GF-D8 (cell line): ENCODE results near the gene SIX4.
"Not testable (repeated sequence)": the region's sequence is repeated elsewhere in the genome, so short reads cannot be mapped to it uniquely, and the experiment has no call there.

Experiments
- DNase-seq: peaks from one replicate; lab custom pipeline; 2025; lab: John Stamatoyannopoulos, UW

The SIX4 gene

GRCh38 chr14:60723907-60724618 is at the start of gene SIX4:
SIX4 (minus strand) TSS chr14:60724351; CDS start chr14:60724074, 277 bp downstream.
- peak; percentile 46 for DNase-seq

GRCh38 chr14:60773558-60773957 is 49.4 kb upstream of the SIX4 start:
- DNase-seq: no peak

- DNase-seq: no peak
Observed at GRCh38 chr14:60771117-60771516, 47.0 kb upstream of the SIX4 start.

- no peak for DNase-seq
Observed at GRCh38 chr14:60768602-60769001, 44.5 kb upstream of the SIX4 start.

- DNase-seq: no peak
Observed at GRCh38 chr14:60760644-60761364, 36.7 kb upstream of the SIX4 start.

- DNase-seq: peak; percentile 24
Observed at GRCh38 chr14:60760209-60760608, 36.1 kb upstream of the SIX4 start.

- DNase-seq: no peak
Observed at GRCh38 chr14:60758885-60759284, 34.7 kb upstream of the SIX4 start.

GRCh38 chr14:60757567-60758002 is 33.4 kb upstream of the SIX4 start:
- no peak for DNase-seq

GRCh38 chr14:60756847-60757246 is 32.7 kb upstream of the SIX4 start:
- DNase-seq: no peak

GRCh38 chr14:60753264-60754119 is 29.3 kb upstream of the SIX4 start:
- peak; percentile 97 for DNase-seq

GRCh38 chr14:60744566-60744965 is 20.4 kb upstream of the SIX4 start:
- DNase-seq: no peak

- peak; percentile 39 for DNase-seq
Observed at GRCh38 chr14:60738843-60739508, 14.8 kb upstream of the SIX4 start.

- DNase-seq: no peak
Observed at GRCh38 chr14:60736494-60736893, 12.3 kb upstream of the SIX4 start.

GRCh38 chr14:60735416-60735815 is 11.3 kb upstream of the SIX4 start:
- no peak for DNase-seq

- DNase-seq: peak; percentile 50
Observed at GRCh38 chr14:60734465-60735242, 10.5 kb upstream of the SIX4 start, which contains the start of gene MNAT1. MNAT1 (plus strand) TSS chr14:60734761; CDS start chr14:60734863, 102 bp downstream.

GRCh38 chr14:60732840-60733483 is 8.8 kb upstream of the SIX4 start:
- DNase-seq: no peak

- not testable (repeated sequence) for DNase-seq
Observed at GRCh38 chr14:60731291-60731690, 7.1 kb upstream of the SIX4 start.

GRCh38 chr14:60723116-60723906 is 840 bp downstream of the SIX4 start:
- no peak for DNase-seq

- DNase-seq: no peak
Observed at GRCh38 chr14:60722357-60723115, 1.6 kb downstream of the SIX4 start.
